ENCODE results near the gene HS1BP3. TPM values are rescaled to one million over a fixed set of nuclear protein-coding genes. Genes with fewer than 3 reads are reported as not detected.
A peak's percentile ranks its signal among the peaks of the same experiment; 100 is the strongest.

HS1BP3 gene
- total RNA-seq, 1 experiment from 2014 or later, result 17.1 TPM

DNA sequence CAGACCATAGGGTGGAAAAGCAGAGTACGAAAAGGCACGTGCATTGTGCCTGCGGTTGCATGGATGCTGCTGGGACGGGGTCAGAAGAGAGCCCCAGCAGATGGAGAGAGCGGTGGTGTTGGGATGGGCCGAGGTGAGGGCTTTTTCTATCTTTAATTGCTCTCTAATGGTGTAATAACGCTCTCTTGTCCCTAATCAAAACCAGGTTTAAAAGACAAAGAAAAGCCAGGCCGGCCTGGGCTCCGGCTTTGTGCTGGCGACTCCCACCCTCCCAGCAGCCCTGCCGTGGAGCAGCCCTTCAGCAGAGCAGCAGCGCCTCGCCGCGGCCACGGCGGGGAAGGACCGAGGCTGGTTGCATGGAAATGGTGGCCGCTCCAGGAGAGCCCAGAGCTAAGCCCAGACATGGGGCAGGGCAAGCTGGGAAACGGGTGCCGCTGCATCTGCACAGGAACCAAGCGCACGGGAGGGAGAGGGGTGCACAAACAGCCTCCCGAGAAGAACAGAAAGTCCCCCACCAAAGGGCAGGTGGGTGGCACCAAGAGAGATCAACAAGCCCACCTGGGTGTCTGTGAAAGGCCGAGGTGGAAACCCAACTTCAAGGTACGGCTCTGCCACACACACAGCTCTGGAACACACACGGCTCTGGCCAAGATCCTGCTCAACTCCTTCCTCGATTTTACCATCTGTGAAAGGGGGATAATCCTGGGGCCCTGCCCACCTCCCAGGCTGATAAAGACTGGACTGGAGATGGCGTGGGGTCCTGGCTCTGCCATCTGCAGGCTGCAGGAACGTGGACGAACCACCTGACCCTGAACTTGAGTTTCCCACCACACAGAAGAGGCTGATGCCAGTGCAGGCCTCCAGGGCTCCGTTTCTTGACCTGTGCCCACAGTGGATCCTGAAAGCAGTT is 15.0 kb downstream of the HS1BP3 start:
- H3K79me2 ChIP-seq (ENCODE audit: insufficient read depth, low read length), result no peaks in the 10 kb centered on the region
- no peaks in the 10 kb centered on the region for H3K36me3 ChIP-seq (ENCODE audit: control insufficient read depth in 1 of 2, insufficient read depth in 2 of 2, low read length in 2 of 2)
- DNase-seq (ENCODE audit: low read depth, low spot score) (peak; percentile 21), ATAC-seq (peak; percentile 98)
- H3K9me3 ChIP-seq (ENCODE audit: control insufficient read depth in 1 of 2, insufficient read depth in 1 of 2, low read depth in 1 of 2, low read length in 2 of 2), result no peaks in the 10 kb centered on the region
- H3K4me2 ChIP-seq (ENCODE audit: low read length), result no peak overlapping the region; the same call in 1 of the 2 replicates
- intact Hi-C loops (cut with micrococcal nuclease), result loop anchor here (1.0 kb wide), 3 partner anchors 193 to 240 kb away; no protein-coding TSS in a partner anchor
- POLR2A ChIA-PET, result interaction anchor here (1.0 to 6.4 kb wide), 3 partner anchors 188 to 194 kb away, joined by 9 to 66 read pairs (median 11); partner anchors contain the start of gene RHOB
- H3K27me3 ChIP-seq (ENCODE audit: insufficient read depth, low read length), result no peaks in the 10 kb centered on the region
- no peaks in the 10 kb centered on the region for H4K20me1 ChIP-seq (ENCODE audit: insufficient read depth)
- CTCF ChIA-PET, result interaction anchor here (0.6 to 3.3 kb wide), 17 partner anchors 15 to 310 kb away, joined by 3 to 66 read pairs (median 4); partner anchors contain the start of genes HS1BP3 and RHOB
- no TSS peak for BruUV-seq (replicated peaks)
- RAD21 ChIA-PET (ENCODE audit: low non-redundant PET in 1 of 2, low total read pairs in 2 of 2, uncharacterized antibody in 2 of 2, unreplicated experiment in 2 of 2), result interaction anchor here (0.7 to 2.2 kb wide), 10 partner anchors 189 to 240 kb away, joined by 4 to 15 read pairs (median 6); partner anchors contain the start of gene RHOB (in 1 of the 2)
- no peak overlapping the region for H3K27ac ChIP-seq (ENCODE audit: low read depth, low read length)
- no peak overlapping the region for H3K4me3 ChIP-seq (replicated peaks in 1 of 2; ENCODE audit: low read depth in 1 of 2, low read length in 2 of 2)
- peaks cover 9 to 18% of the 10 kb centered on the region in 2 experiments; a peak in 3 of 4 replicates for H3K4me1 ChIP-seq (ENCODE audit: control insufficient read depth in 1 of 2, insufficient read depth in 2 of 2, low read length in 2 of 2)
- TF ChIP-seq ZFX (IDR thresholded peaks at IDR 0.05), result no peak
- TF ChIP-seq, protein P1, sequence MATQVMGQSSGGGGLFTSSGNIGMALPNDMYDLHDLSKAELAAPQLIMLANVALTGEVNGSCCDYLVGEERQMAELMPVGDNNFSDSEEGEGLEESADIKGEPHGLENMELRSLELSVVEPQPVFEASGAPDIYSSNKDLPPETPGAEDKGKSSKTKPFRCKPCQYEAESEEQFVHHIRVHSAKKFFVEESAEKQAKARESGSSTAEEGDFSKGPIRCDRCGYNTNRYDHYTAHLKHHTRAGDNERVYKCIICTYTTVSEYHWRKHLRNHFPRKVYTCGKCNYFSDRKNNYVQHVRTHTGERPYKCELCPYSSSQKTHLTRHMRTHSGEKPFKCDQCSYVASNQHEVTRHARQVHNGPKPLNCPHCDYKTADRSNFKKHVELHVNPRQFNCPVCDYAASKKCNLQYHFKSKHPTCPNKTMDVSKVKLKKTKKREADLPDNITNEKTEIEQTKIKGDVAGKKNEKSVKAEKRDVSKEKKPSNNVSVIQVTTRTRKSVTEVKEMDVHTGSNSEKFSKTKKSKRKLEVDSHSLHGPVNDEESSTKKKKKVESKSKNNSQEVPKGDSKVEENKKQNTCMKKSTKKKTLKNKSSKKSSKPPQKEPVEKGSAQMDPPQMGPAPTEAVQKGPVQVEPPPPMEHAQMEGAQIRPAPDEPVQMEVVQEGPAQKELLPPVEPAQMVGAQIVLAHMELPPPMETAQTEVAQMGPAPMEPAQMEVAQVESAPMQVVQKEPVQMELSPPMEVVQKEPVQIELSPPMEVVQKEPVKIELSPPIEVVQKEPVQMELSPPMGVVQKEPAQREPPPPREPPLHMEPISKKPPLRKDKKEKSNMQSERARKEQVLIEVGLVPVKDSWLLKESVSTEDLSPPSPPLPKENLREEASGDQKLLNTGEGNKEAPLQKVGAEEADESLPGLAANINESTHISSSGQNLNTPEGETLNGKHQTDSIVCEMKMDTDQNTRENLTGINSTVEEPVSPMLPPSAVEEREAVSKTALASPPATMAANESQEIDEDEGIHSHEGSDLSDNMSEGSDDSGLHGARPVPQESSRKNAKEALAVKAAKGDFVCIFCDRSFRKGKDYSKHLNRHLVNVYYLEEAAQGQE (IDR thresholded peaks at IDR 0.05; ENCODE audit: low read depth), result no peak
- TF ChIP-seq CEBPB (IDR thresholded peaks at IDR 0.05; ENCODE audit: low read depth), result no peak
- TF ChIP-seq, protein P2, sequence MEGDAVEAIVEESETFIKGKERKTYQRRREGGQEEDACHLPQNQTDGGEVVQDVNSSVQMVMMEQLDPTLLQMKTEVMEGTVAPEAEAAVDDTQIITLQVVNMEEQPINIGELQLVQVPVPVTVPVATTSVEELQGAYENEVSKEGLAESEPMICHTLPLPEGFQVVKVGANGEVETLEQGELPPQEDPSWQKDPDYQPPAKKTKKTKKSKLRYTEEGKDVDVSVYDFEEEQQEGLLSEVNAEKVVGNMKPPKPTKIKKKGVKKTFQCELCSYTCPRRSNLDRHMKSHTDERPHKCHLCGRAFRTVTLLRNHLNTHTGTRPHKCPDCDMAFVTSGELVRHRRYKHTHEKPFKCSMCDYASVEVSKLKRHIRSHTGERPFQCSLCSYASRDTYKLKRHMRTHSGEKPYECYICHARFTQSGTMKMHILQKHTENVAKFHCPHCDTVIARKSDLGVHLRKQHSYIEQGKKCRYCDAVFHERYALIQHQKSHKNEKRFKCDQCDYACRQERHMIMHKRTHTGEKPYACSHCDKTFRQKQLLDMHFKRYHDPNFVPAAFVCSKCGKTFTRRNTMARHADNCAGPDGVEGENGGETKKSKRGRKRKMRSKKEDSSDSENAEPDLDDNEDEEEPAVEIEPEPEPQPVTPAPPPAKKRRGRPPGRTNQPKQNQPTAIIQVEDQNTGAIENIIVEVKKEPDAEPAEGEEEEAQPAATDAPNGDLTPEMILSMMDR (IDR thresholded peaks at IDR 0.05 in 2 of 3, conservative IDR thresholded peaks at IDR 0.05 in 1 of 3; ENCODE audit: borderline replicate concordance in 1 of 3, insufficient read depth in 1 of 3, low read depth in 2 of 3, low read length in 2 of 3), result peak; percentile 92 to 96 (median 94)
- no peak for TF ChIP-seq SRF (IDR thresholded peaks at IDR 0.05; ENCODE audit: low read depth)
- TF ChIP-seq POLR2AphosphoS5 (IDR thresholded peaks at IDR 0.05; ENCODE audit: low read depth, low read length), result no peak
- TF ChIP-seq, protein P3, sequence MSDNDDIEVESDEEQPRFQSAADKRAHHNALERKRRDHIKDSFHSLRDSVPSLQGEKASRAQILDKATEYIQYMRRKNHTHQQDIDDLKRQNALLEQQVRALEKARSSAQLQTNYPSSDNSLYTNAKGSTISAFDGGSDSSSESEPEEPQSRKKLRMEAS (IDR thresholded peaks at IDR 0.05), result no peak
- no peak for TF ChIP-seq EGR1 (IDR thresholded peaks at IDR 0.05; ENCODE audit: low read depth)
- TF ChIP-seq RAD21 (IDR thresholded peaks at IDR 0.05; ENCODE audit: low read depth), result peak; percentile 100
- TF ChIP-seq YY1 (IDR thresholded peaks at IDR 0.05; ENCODE audit: extremely low read depth, insufficient replicate concordance, low read depth, low read length), result peak; percentile 62
- no peaks in the 10 kb centered on the region for H3K9me2 ChIP-seq (ENCODE audit: insufficient read depth)
- no peak overlapping the region for H2AFZ ChIP-seq (ENCODE audit: low read depth, low read length, poor library complexity, severe bottlenecking)
- H3K9ac ChIP-seq (ENCODE audit: low read length), result no peak overlapping the region

Measured in HCT116 (cell line).